ENCODE measurements around the gene MYBBP1A. TPM values are rescaled to one million over a fixed set of nuclear protein-coding genes. Genes with fewer than 3 reads are reported as not detected.

Gene MYBBP1A
- total RNA-seq, 5 donors from 2014 or later (not counting 1 experiment from before 2014, with no cell fraction given), result 57.0 to 102 (median 94.2) TPM

DNA sequence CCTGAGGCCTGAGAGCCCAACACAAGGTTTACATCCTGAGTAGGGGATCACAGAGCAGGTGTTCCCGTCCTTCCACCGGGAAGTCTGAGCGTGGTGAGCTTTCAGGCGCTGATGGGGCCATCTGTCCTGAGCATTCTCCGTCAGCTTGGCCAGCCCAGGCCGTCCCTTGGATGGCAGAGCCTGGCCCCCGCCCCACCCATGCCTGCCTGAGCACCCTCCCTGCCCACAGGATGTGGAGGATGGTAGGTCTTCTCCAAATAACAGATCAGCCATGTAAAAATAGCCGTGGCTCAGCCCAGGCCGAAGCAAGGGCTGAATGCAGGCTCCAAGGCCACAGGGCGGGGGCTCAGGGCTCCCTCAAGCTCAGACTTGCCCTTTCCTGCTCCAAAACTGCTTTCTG, 36.3 kb downstream of the MYBBP1A start:
- Histone ChIP-seq H3K9me3 (no peaks in the 10 kb centered on the region), H3K36me3 (ENCODE audit: control insufficient read depth in 2 of 2, extremely low read depth in 1 of 2, insufficient read depth in 1 of 2, low read length in 1 of 2) (no peaks in the 10 kb centered on the region), H3K27me3 (replicated peaks in 1 of 2; ENCODE audit: control insufficient read depth in 2 of 2, extremely low read depth in 1 of 2, insufficient read depth in 2 of 2, low read length in 1 of 2) (peaks cover 0 to 20% of the 10 kb centered on the region in 2 experiments), H3K4me1 (ENCODE audit: control insufficient read depth in 1 of 2, extremely low read depth in 1 of 2, insufficient read depth in 2 of 2, low read length in 2 of 2) (peaks cover 0 to 2% of the 10 kb centered on the region in 2 experiments), H3K4me3 (ENCODE audit: control insufficient read depth in 1 of 2, extremely low read depth in 1 of 2, low read length in 1 of 2) (no peak overlapping the region), H3K27ac (ENCODE audit: low read length) (no peak overlapping the region)
- CTCF ChIA-PET, result no interaction called here
- Mint-ChIP-seq H3K4me1 (no peaks in the 10 kb centered on the region), H3K4me3 (no peak overlapping the region), H3K27me3 (no peaks in the 10 kb centered on the region), H3K27ac (no peak overlapping the region), H3K9me3 (no peaks in the 10 kb centered on the region), H3K36me3 (no peaks in the 10 kb centered on the region)
- POLR2A ChIA-PET, result no interaction called here
- ATAC-seq (replicated peaks in 1 of 4), result no peak
- DNase-seq, result no peak
- 74% methylated on average over 6 of the region's 10 CpGs for WGBS (ENCODE audit: insufficient coverage)

DNA sequence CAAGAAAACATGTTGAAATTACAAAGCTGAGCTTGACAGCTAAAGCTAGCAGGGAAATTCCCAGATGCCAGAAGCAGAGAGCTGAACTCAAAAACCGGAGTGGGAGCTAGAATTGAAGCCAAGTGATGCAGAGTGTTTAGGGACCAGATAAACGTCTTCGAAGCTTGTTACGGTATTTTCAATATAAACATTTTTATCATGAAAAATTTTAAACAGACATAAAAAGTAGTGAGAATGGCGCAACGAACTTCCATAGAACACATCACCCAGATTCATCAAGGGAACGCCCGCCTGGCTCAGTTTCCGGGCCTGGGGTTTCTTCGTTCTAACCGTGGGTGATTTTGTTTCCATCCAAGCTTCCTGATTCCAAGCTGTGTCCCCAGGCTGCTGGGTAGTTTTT, 38.4 kb downstream of the MYBBP1A start:
- WGBS (ENCODE audit: insufficient coverage), result 92% methylated on average over 2 of the region's 11 CpGs
- Mint-ChIP-seq H3K4me1 (no peaks in the 10 kb centered on the region), H3K27ac (no peak overlapping the region), H3K36me3 (no peaks in the 10 kb centered on the region), H3K9me3 (no peaks in the 10 kb centered on the region), H3K4me3 (no peak overlapping the region), H3K27me3 (no peaks in the 10 kb centered on the region)
- peaks cover 0 to 19% of the 10 kb centered on the region in 2 experiments for H3K27me3 ChIP-seq (replicated peaks in 1 of 2; ENCODE audit: control insufficient read depth in 2 of 2, extremely low read depth in 1 of 2, insufficient read depth in 2 of 2, low read length in 1 of 2)
- H3K4me1 ChIP-seq (ENCODE audit: control insufficient read depth in 1 of 2, extremely low read depth in 1 of 2, insufficient read depth in 2 of 2, low read length in 2 of 2), result peaks cover 0 to 2% of the 10 kb centered on the region in 2 experiments
- H3K9me3 ChIP-seq, result no peaks in the 10 kb centered on the region
- no peaks in the 10 kb centered on the region for H3K36me3 ChIP-seq (ENCODE audit: control insufficient read depth in 2 of 2, extremely low read depth in 1 of 2, insufficient read depth in 1 of 2, low read length in 1 of 2)
- DNase-seq (no peak), ATAC-seq (replicated peaks in 1 of 4) (no peak)
- CTCF ChIA-PET, result interaction anchor here in 1 of 2 donors (0.6 kb wide), 1 partner anchor 1073 kb away, joined by 3 read pairs; no protein-coding TSS in a partner anchor
- H3K27ac ChIP-seq (ENCODE audit: low read length), result no peak overlapping the region
- H3K4me3 ChIP-seq (ENCODE audit: control insufficient read depth in 1 of 2, extremely low read depth in 1 of 2, low read length in 1 of 2), result no peak overlapping the region
- POLR2A ChIA-PET, result no interaction called here

- Histone ChIP-seq H3K9me3 (no peaks in the 10 kb centered on the region), H3K4me3 (ENCODE audit: control insufficient read depth in 1 of 2, extremely low read depth in 1 of 2, low read length in 1 of 2) (no peak overlapping the region), H3K27me3 (replicated peaks in 1 of 2; ENCODE audit: control insufficient read depth in 2 of 2, extremely low read depth in 1 of 2, insufficient read depth in 2 of 2, low read length in 1 of 2) (peaks cover 0 to 20% of the 10 kb centered on the region in 2 experiments), H3K4me1 (ENCODE audit: control insufficient read depth in 1 of 2, extremely low read depth in 1 of 2, insufficient read depth in 2 of 2, low read length in 2 of 2) (peaks cover 0 to 2% of the 10 kb centered on the region in 2 experiments), H3K27ac (ENCODE audit: low read length) (no peak overlapping the region), H3K36me3 (ENCODE audit: control insufficient read depth in 2 of 2, extremely low read depth in 1 of 2, insufficient read depth in 1 of 2, low read length in 1 of 2) (no peaks in the 10 kb centered on the region)
- DNase-seq, result no peak
- Mint-ChIP-seq H3K36me3 (no peaks in the 10 kb centered on the region), H3K27me3 (no peaks in the 10 kb centered on the region), H3K4me3 (no peak overlapping the region), H3K27ac (no peak overlapping the region), H3K9me3 (no peaks in the 10 kb centered on the region), H3K4me1 (peaks cover 4% of the 10 kb centered on the region in 3 donors)
- ChIA-PET POLR2A (no interaction called here), CTCF (no interaction called here)
- WGBS (ENCODE audit: insufficient coverage), result 92% methylated on average over 4 of the region's 5 CpGs
- ATAC-seq (replicated peaks in 1 of 4), result no peak
Measured at GRCh38 chr17:4515501-4515900, 39.7 kb downstream of the MYBBP1A start.

DNA sequence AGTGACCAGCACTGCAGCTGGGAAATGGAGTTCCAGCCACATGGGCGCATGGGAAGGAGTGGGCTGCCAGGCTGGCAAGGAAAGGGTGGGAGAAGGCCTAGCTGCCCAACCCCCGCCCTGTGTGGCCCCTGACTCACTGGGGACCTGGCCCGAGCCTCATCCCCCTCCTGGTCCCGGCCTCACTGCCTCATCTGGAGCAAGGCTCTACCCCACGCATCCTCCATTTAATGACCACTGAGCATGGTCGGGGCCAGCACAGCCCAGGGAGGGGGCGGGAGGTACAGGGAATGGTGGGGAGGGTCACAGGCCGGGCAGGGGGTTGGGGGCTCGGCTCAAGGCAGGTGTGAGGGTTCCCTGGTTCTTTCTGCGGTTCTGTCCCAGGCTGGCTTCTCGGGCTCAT, 40.4 kb downstream of the MYBBP1A start:
- H3K4me1 ChIP-seq (ENCODE audit: control insufficient read depth in 1 of 2, extremely low read depth in 1 of 2, insufficient read depth in 2 of 2, low read length in 2 of 2), result peaks cover 0 to 5% of the 10 kb centered on the region in 2 experiments
- Mint-ChIP-seq H3K36me3 (no peaks in the 10 kb centered on the region), H3K27me3 (no peaks in the 10 kb centered on the region), H3K4me3 (no peak overlapping the region), H3K4me1 (peaks cover 5 to 6% (median 6%) of the 10 kb centered on the region in 3 donors), H3K9me3 (no peaks in the 10 kb centered on the region), H3K27ac (no peak overlapping the region)
- H3K27ac ChIP-seq (ENCODE audit: low read length), result no peak overlapping the region
- no peaks in the 10 kb centered on the region for H3K36me3 ChIP-seq (ENCODE audit: control insufficient read depth in 2 of 2, extremely low read depth in 1 of 2, insufficient read depth in 1 of 2, low read length in 1 of 2)
- DNase-seq (no peak), ATAC-seq (replicated peaks in 1 of 4) (no peak)
- ChIA-PET CTCF (no interaction called here), POLR2A (no interaction called here)
- 76% methylated on average over 5 of the region's 11 CpGs for WGBS (ENCODE audit: insufficient coverage)
- H3K4me3 ChIP-seq (ENCODE audit: control insufficient read depth in 1 of 2, extremely low read depth in 1 of 2, low read length in 1 of 2), result no peak overlapping the region
- H3K27me3 ChIP-seq (replicated peaks in 1 of 2; ENCODE audit: control insufficient read depth in 2 of 2, extremely low read depth in 1 of 2, insufficient read depth in 2 of 2, low read length in 1 of 2), result peaks cover 0 to 17% of the 10 kb centered on the region in 2 experiments
- no peaks in the 10 kb centered on the region for H3K9me3 ChIP-seq

DNA sequence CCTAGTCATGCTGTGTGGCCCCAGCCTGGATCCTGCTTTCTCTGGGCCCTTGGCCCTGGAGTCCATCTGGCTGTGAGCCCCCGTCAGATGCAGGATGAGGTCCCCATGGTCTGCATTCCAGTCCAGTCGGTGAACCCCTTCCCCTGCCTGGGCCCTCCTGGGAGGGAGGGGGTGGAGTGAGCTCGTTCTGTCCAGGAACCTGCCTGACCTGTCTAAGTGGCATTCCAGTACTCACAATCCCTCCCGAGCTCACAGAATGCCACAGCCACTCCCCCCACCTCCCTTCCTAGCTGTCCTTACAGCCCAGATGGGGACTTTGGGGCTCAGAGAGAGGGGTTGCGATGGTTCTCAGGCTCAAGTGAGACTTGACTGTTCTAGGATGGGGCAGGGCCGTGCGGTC, 41.0 kb downstream of the MYBBP1A start:
- Mint-ChIP-seq H3K27me3 (no peaks in the 10 kb centered on the region), H3K4me3 (no peak overlapping the region), H3K36me3 (no peaks in the 10 kb centered on the region), H3K4me1 (peaks cover 11 to 12% (median 11%) of the 10 kb centered on the region in 3 donors), H3K27ac (no peak overlapping the region), H3K9me3 (no peaks in the 10 kb centered on the region)
- no peak overlapping the region for H3K27ac ChIP-seq (ENCODE audit: low read length)
- ChIA-PET CTCF (no interaction called here), POLR2A (no interaction called here)
- no peaks in the 10 kb centered on the region for H3K36me3 ChIP-seq (ENCODE audit: control insufficient read depth in 2 of 2, extremely low read depth in 1 of 2, insufficient read depth in 1 of 2, low read length in 1 of 2)
- peaks cover 0 to 16% of the 10 kb centered on the region in 2 experiments for H3K27me3 ChIP-seq (replicated peaks in 1 of 2; ENCODE audit: control insufficient read depth in 2 of 2, extremely low read depth in 1 of 2, insufficient read depth in 2 of 2, low read length in 1 of 2)
- no peak for DNase-seq
- H3K4me1 ChIP-seq (ENCODE audit: control insufficient read depth in 1 of 2, extremely low read depth in 1 of 2, insufficient read depth in 2 of 2, low read length in 2 of 2), result peaks cover 0 to 10% of the 10 kb centered on the region in 2 experiments
- ATAC-seq (replicated peaks in 1 of 4), result no peak
- H3K9me3 ChIP-seq, result no peaks in the 10 kb centered on the region
- whole genome bisulfite sequencing (ENCODE audit: insufficient coverage), result 100% methylated on average over 2 of the region's 7 CpGs
- no peak overlapping the region for H3K4me3 ChIP-seq (ENCODE audit: control insufficient read depth in 1 of 2, extremely low read depth in 1 of 2, low read length in 1 of 2)

GRCh38 chr17:4513113-4514032, 41.8 kb downstream of the MYBBP1A start:
- H3K36me3 Mint-ChIP-seq, result no peaks in the 10 kb centered on the region
- ChIA-PET POLR2A (no interaction called here), CTCF (no interaction called here)
- DNase-seq (no peak), ATAC-seq (replicated peaks in 1 of 4) (no peak)
- no peak overlapping the region for H3K4me3 Mint-ChIP-seq
- WGBS (ENCODE audit: insufficient coverage), result 89% methylated on average over 23 of the region's 24 CpGs
- no peak overlapping the region for H3K4me3 ChIP-seq (ENCODE audit: control insufficient read depth in 1 of 2, extremely low read depth in 1 of 2, low read length in 1 of 2)
- no peaks in the 10 kb centered on the region for H3K9me3 ChIP-seq
- peaks cover 0 to 3% of the 10 kb centered on the region in 2 donors for H3K27me3 Mint-ChIP-seq
- H3K27ac ChIP-seq (ENCODE audit: low read length), result no peak overlapping the region
- H3K27ac Mint-ChIP-seq, result no peak overlapping the region
- peaks cover 18 to 20% (median 19%) of the 10 kb centered on the region in 3 donors for H3K4me1 Mint-ChIP-seq
- no peaks in the 10 kb centered on the region for H3K36me3 ChIP-seq (ENCODE audit: control insufficient read depth in 2 of 2, extremely low read depth in 1 of 2, insufficient read depth in 1 of 2, low read length in 1 of 2)
- peaks cover 0 to 19% of the 10 kb centered on the region in 2 experiments for H3K27me3 ChIP-seq (replicated peaks in 1 of 2; ENCODE audit: control insufficient read depth in 2 of 2, extremely low read depth in 1 of 2, insufficient read depth in 2 of 2, low read length in 1 of 2)
- peaks cover 0 to 16% of the 10 kb centered on the region in 2 experiments for H3K4me1 ChIP-seq (ENCODE audit: control insufficient read depth in 1 of 2, extremely low read depth in 1 of 2, insufficient read depth in 2 of 2, low read length in 2 of 2)
- no peaks in the 10 kb centered on the region for H3K9me3 Mint-ChIP-seq

Measured in T-cell (primary cell).